ENCODE measurements around the gene TTC27.

GRCh38 chr2:32741575-32741974 lies 113.7 kb downstream of the TTC27 start:
- TF ChIP-seq POLR2A (IDR thresholded peaks at IDR 0.05) (no peak), CTCF (IDR thresholded peaks at IDR 0.05) (no peak)
